Measurements from ENCODE around the gene ELP1. TPM values are rescaled to one million over a fixed set of nuclear protein-coding genes. Genes with fewer than 3 reads are reported as not detected.

The ELP1 gene
- total RNA-seq, 1 experiment from 2014 or later, result 36.9 TPM

DNA sequence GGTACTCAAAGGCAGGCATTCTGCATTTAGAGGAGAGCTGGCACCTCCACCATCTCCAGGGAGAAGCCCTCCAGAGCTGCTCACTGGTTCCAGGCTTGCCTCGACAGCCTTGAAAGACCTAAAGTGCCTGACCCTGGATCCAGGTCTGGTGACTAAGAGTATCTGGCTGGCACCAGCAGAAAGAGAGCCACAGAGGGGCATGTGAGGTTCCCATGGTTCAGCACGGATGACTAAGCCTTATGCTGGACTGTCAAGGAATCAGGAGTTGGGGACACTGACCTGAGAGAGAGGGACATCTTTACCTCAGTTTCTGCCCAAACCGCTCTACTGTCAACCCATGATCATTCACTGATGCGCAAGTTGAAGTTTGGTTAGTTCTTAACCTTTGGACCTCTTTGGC is 68.9 kb downstream of the ELP1 start:
- POLR2A ChIA-PET, result interaction anchor here (0.6 kb wide), 1 partner anchor 487 kb away, joined by 3 read pairs; no protein-coding TSS in a partner anchor
- H3K27me3 Mint-ChIP-seq (ENCODE audit: insufficient read depth, unreplicated experiment), result no peaks in the 10 kb centered on the region
- BruUV-seq (replicated peaks), result no TSS peak
- DNase-seq (ENCODE audit: unreplicated experiment), result peak; percentile 19
- H3K4me1 Mint-ChIP-seq (ENCODE audit: insufficient read depth, unreplicated experiment), result peaks cover 28% of the 10 kb centered on the region
- H3K4me3 Mint-ChIP-seq (ENCODE audit: unreplicated experiment), result no peak overlapping the region
- no peak overlapping the region for H3K27ac Mint-ChIP-seq (ENCODE audit: low read depth, unreplicated experiment)
- no peaks in the 10 kb centered on the region for H3K9me3 Mint-ChIP-seq (ENCODE audit: unreplicated experiment)
- CTCF ChIA-PET, result interaction anchor here (1.3 kb wide), 1 partner anchor 14 kb away, joined by 3 read pairs; no protein-coding TSS in a partner anchor
- peaks cover 7% of the 10 kb centered on the region for H3K36me3 Mint-ChIP-seq (ENCODE audit: insufficient read depth, unreplicated experiment)
- TF ChIP-seq, protein P1, sequence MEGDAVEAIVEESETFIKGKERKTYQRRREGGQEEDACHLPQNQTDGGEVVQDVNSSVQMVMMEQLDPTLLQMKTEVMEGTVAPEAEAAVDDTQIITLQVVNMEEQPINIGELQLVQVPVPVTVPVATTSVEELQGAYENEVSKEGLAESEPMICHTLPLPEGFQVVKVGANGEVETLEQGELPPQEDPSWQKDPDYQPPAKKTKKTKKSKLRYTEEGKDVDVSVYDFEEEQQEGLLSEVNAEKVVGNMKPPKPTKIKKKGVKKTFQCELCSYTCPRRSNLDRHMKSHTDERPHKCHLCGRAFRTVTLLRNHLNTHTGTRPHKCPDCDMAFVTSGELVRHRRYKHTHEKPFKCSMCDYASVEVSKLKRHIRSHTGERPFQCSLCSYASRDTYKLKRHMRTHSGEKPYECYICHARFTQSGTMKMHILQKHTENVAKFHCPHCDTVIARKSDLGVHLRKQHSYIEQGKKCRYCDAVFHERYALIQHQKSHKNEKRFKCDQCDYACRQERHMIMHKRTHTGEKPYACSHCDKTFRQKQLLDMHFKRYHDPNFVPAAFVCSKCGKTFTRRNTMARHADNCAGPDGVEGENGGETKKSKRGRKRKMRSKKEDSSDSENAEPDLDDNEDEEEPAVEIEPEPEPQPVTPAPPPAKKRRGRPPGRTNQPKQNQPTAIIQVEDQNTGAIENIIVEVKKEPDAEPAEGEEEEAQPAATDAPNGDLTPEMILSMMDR (IDR thresholded peaks at IDR 0.05; ENCODE audit: unreplicated experiment), result no peak
- intact Hi-C loops (cut with micrococcal nuclease), result no loop called here

DNA sequence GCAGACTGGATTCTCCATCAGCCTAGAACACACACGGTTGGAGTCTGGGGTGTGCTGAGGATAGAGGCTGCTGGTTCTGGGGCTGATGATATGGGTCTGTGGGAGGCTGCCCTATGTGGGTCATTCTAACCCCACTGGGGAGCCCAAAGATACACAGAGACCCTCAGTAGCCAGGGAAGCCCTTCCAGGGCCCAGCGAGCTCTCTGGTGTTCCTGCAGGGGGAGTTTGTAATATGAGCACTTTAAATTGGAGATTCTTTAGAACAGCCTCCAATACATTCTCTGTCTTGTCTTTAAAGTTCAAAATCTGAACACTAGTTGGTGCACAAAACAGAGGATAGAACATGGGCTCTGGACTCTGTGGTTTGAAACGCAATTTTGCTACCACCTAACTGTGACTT is 69.5 kb downstream of the ELP1 start:
- no peaks in the 10 kb centered on the region for H3K27me3 Mint-ChIP-seq (ENCODE audit: insufficient read depth, unreplicated experiment)
- peaks cover 33% of the 10 kb centered on the region for H3K4me1 Mint-ChIP-seq (ENCODE audit: insufficient read depth, unreplicated experiment)
- peaks cover 6% of the 10 kb centered on the region for H3K36me3 Mint-ChIP-seq (ENCODE audit: insufficient read depth, unreplicated experiment)
- ChIA-PET CTCF (interaction anchor here (1.3 kb wide), 1 partner anchor 13 kb away, joined by 3 read pairs; no protein-coding TSS in a partner anchor), POLR2A (interaction anchor here (0.6 kb wide), 1 partner anchor 488 kb away, joined by 3 read pairs; no protein-coding TSS in a partner anchor)
- TF ChIP-seq, protein P1 (IDR thresholded peaks at IDR 0.05; ENCODE audit: unreplicated experiment), result no peak
- H3K9me3 Mint-ChIP-seq (ENCODE audit: unreplicated experiment), result no peaks in the 10 kb centered on the region
- BruUV-seq (replicated peaks), result no TSS peak
- intact Hi-C loops (cut with micrococcal nuclease), result no loop called here
- no peak for DNase-seq (ENCODE audit: unreplicated experiment)
- H3K27ac Mint-ChIP-seq (ENCODE audit: low read depth, unreplicated experiment), result no peak overlapping the region
- H3K4me3 Mint-ChIP-seq (ENCODE audit: unreplicated experiment), result no peak overlapping the region

DNA sequence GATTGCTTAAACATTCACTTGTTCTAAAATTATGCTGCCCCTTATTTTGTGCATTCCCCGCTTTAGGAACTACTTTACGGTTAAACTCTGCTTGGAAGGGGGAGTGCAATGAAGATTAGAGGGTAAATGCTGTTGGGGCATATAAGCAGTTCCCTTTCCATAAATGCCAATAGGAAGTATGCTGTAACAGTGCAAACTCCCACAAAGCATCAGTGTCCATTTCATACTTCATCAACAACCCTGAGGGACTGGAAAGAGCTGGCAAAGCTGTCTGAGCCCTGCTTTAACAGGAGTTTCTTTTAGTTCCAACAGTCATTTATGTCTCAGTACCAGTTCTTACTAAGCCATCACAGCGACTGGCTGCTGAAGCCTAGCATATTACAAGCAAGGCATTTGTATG is 70.0 kb downstream of the ELP1 start:
- TF ChIP-seq, protein P1 (IDR thresholded peaks at IDR 0.05; ENCODE audit: unreplicated experiment), result no peak
- Mint-ChIP-seq H3K4me3 (ENCODE audit: unreplicated experiment) (no peak overlapping the region), H3K27me3 (ENCODE audit: insufficient read depth, unreplicated experiment) (no peaks in the 10 kb centered on the region), H3K9me3 (ENCODE audit: unreplicated experiment) (no peaks in the 10 kb centered on the region), H3K27ac (ENCODE audit: low read depth, unreplicated experiment) (no peak overlapping the region), H3K4me1 (ENCODE audit: insufficient read depth, unreplicated experiment) (peaks cover 33% of the 10 kb centered on the region), H3K36me3 (ENCODE audit: insufficient read depth, unreplicated experiment) (peaks cover 6% of the 10 kb centered on the region)
- no peak for DNase-seq (ENCODE audit: unreplicated experiment)
- intact Hi-C loops (cut with micrococcal nuclease), result no loop called here
- ChIA-PET CTCF (interaction anchor here (0.7 kb wide), 1 partner anchor 10 kb away, joined by 6 read pairs; no protein-coding TSS in a partner anchor), POLR2A (no interaction called here)
- no TSS peak for BruUV-seq (replicated peaks)

DNA sequence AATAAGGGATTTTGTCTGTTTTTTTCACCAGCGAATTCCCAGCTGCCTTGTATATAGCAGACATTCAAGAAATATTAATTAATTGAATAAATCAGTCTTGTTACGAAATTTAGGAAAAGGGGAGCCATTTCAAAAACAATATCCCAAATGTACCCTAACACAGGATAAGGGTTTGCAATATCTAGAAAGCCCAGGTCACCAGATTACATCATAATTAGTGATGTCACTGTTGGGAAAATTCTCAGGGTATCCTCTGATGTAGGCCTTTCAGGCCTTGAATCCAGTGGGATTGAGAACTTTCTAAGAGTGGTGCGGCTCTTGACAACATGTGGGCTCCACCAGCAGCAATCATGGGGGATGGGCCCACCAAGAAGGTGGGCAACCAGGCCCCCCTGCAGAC is 71.9 kb downstream of the ELP1 start, which contains the start of gene ACTL7A:
Gene ACTL7A (plus strand): TSS at position 270 of the 400 bp plus-strand sequence. CDS start 57 bp downstream, at position 327.
- intact Hi-C loops (cut with micrococcal nuclease), result no loop called here
- ChIA-PET POLR2A (no interaction called here), CTCF (interaction anchor here (0.6 to 0.8 kb wide), 4 partner anchors 9 to 81 kb away, joined by 3 to 5 read pairs (median 3); no protein-coding TSS in a partner anchor)
- TF ChIP-seq, protein P1 (IDR thresholded peaks at IDR 0.05; ENCODE audit: unreplicated experiment), result no peak
- no peaks in the 10 kb centered on the region for H3K36me3 Mint-ChIP-seq (ENCODE audit: insufficient read depth, unreplicated experiment)
- no peaks in the 10 kb centered on the region for H3K27me3 Mint-ChIP-seq (ENCODE audit: insufficient read depth, unreplicated experiment)
- no peak within 1 kb of the TSS for H3K27ac Mint-ChIP-seq (ENCODE audit: low read depth, unreplicated experiment)
- no TSS peak for BruUV-seq (replicated peaks)
- peaks cover 5% of the 10 kb centered on the region for H3K9me3 Mint-ChIP-seq (ENCODE audit: unreplicated experiment)
- no peak within 1 kb of the TSS for H3K4me3 Mint-ChIP-seq (ENCODE audit: unreplicated experiment)
- no peak for DNase-seq (ENCODE audit: unreplicated experiment)
- peaks cover 21% of the 10 kb centered on the region for H3K4me1 Mint-ChIP-seq (ENCODE audit: insufficient read depth, unreplicated experiment)
